Spleen (tissue), 11 donors: ENCODE measurements around the gene BICDL2. TPM values are rescaled to one million over a fixed set of nuclear protein-coding genes. Genes with fewer than 3 reads are reported as not detected.
A peak's percentile ranks its signal among the peaks of the same experiment; 100 is the strongest.

Experiments
- DNase-seq: peaks from one replicate; pipeline ENCODE4 v3.0.0-alpha.2; 2020
- H3K27ac ChIP-seq, 8 donors: fragments of 200-600 bp; sonication (generic) in 7 of 8; 1 replicate in 4 of 8; 2 replicates in 4 of 8; pipeline versions ENCODE4 v1.5.0 to v1.8.0; 2016 to 2021; ENCODE audit warnings: inconsistent platforms in 4 of 8, mild to moderate bottlenecking in 4 of 8, moderate library complexity in 1 of 8
- H3K27me3 ChIP-seq, 7 donors: fragments of 200-600 bp; sonication (generic) in 6 of 7; replicated peaks in 1 of 7; 1 replicate in 4 of 7; 2 replicates in 3 of 7; pipeline versions ENCODE4 v1.5.0 to v1.8.0; 2016 to 2021; ENCODE audit warnings: inconsistent platforms in 3 of 7, mild to moderate bottlenecking in 1 of 7
- H3K36me3 ChIP-seq, 6 donors: fragments of 200-600 bp; sonication (generic) in 5 of 6; 1 replicate in 4 of 6; 2 replicates in 2 of 6; pipeline versions ENCODE4 v1.5.0 to v1.8.0; 2016 to 2021; ENCODE audit warnings: inconsistent platforms in 2 of 6
- H3K4me1 ChIP-seq, 6 donors: fragments of 200-600 bp; sonication (generic) in 5 of 6; 1 replicate in 3 of 6; 2 replicates in 3 of 6; pipeline versions ENCODE4 v1.5.0 to v1.8.0; 2016 to 2021; ENCODE audit warnings: inconsistent platforms in 3 of 6
- H3K4me3 ChIP-seq, 8 donors: fragments of 200-600 bp; sonication (generic) in 7 of 8; 1 replicate in 4 of 8; 2 replicates in 4 of 8; pipeline versions ENCODE4 v1.5.0 to v1.8.0; 2016 to 2021; ENCODE audit warnings: inconsistent platforms in 4 of 8, mild to moderate bottlenecking in 4 of 8, moderate library complexity in 2 of 8
- H3K9me3 ChIP-seq, 8 donors: fragments of 200-600 bp; sonication (generic) in 7 of 8; 1 replicate in 4 of 8; 2 replicates in 4 of 8; pipeline versions ENCODE4 v1.5.0 to v1.8.0; 2016 to 2021; ENCODE audit warnings: inconsistent platforms in 4 of 8
- POLR2A ChIP-seq, 3 donors: fragments of 450-650 bp; IDR thresholded peaks; one replicate each; pipeline ENCODE4 v1.5.1; 2017; ENCODE audit warnings: antibody characterized with exemption in 3 of 3, mild to moderate bottlenecking in 1 of 3
- POLR2AphosphoS5 ChIP-seq, 3 donors: sonication (generic); formaldehyde crosslinking; IDR thresholded peaks; one replicate each; pipeline ENCODE4 v1.5.1; 2017; ENCODE audit warnings: antibody characterized with exemption in 3 of 3
- whole genome bisulfite sequencing, 5 donors: extraction: QIAGEN DNeasy Blood & Tissue Kit in 3 of 5; methylation state at CpG; one replicate each; pipeline versions ENCODE4 v1.1.5 to v1.1.7; 2013 to 2018; 5-methylcytosine and 5-hydroxymethylcytosine counted together
- intact Hi-C: fragments of 100-400 bp; cut with DNase I; formaldehyde crosslinking; loops from one replicate; pipeline ENCODE4 v1.15.0; 2023; ENCODE audit warnings: low total_unique reads
- polyA plus RNA-seq, 3 donors: library from polyadenylated mRNA; stranded (reverse); fragments of 200-250 nt; gene quantifications; one replicate each; pipeline ENCODE4 v1.2.1, GENCODE V29; 2013
- total RNA-seq, 7 donors: library from RNA; depleted of rRNA in 3 of 7; stranded (reverse); fragments of >200 nt in 3 of 7; fragmentation: NEBNext Ultra II Directional in 4 of 7; extraction: Animal tissue kit (Norgen Biotek cat#: 25700) in 4 of 7; gene quantifications; one replicate each; pipeline versions ENCODE4 v1.1.0 to v1.2.1, GENCODE V29; 2016 to 2021
- TF ChIP-seq, protein P1 (sequence below), 11 experiments: fragments of 200-600 bp in 7 of 11; fragments of 450-650 bp in 4 of 11; sonication (generic) in 4 of 11; IDR thresholded peaks in 8 of 11; conservative IDR thresholded peaks in 3 of 11; 1 replicate in 7 of 11; 2 replicates in 4 of 11; pipeline versions ENCODE4 v1.4.0 to v1.8.0; 2016 to 2021; ENCODE audit warnings: antibody characterized with exemption in 11 of 11, inconsistent platforms in 4 of 11, mild to moderate bottlenecking in 1 of 11
- donor health status: healthy with polysubstance abuse.
- donor health status: DM: no; HTN: no; CAD: no; lungs with moderate emphysema.
- donor health status: DM: no; HTN: no; CAD: no.
- donor health status: Bipolar disorder and iron deficiency.
- donor health status: healthy.
- donor health status: DM: no; HTN: no; CAD: no.
- donor health status: DM: yes; HTN: yes; CAD: no.

The BICDL2 gene
- total and polyA plus RNA-seq, 10 donors: 0.03 to 0.77 (median 0.30) TPM; not detected in 3

DNA sequence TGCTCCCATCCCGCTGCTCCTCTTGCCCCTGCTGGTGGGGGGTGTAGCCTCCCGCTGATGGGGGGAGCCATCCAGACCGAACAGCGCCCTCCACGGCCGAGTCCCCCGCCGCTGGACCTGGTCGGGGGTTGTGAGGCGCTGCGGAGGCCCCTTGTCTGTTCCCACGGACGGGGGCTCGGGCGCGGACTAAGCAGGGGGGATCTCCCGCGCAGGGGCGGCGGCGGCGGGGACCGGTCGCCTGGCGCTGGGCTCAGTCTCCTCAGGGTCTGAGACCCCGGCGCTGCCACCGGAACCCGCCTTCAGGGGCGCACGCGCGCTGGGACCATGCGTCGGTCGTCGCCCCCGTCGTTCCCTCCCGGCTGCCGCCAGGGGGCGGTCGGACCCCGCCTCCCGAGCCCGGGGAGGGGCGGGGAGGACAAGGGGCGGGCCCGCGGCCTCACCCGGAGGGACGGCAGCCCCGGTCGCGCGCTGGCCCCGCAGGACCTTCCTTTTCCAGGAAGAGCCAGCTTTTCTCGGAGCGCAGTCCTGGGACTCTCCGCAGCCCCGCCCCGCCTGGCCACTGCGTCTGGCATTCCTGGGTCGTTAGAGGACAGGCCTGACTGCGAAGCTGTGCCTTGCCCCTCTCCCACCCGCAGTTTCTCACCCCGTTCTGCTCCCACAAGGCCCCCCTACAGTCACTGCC is 22.4 kb upstream of the BICDL2 start:
- Histone ChIP-seq H3K27me3 (no peaks in the 10 kb centered on the region), H3K9me3 (no peaks in the 10 kb centered on the region), H3K27ac (peak overlapping the region; percentile 86 to 96 (median 90)), H3K4me3 (peak overlapping the region; percentile 71 to 97 (median 80)), H3K4me1 (peaks cover 21 to 98% (median 63%) of the 10 kb centered on the region in 6 donors), H3K36me3 (peaks cover 0 to 39% (median 0%) of the 10 kb centered on the region in 6 donors)
- intact Hi-C loops: loop anchor here (5.0 to 10.0 kb wide), 2 partner anchors 68 to 106 kb away; no protein-coding TSS in a partner anchor
- WGBS, 5 donors: 0 to 2% (median 1%) methylated on average over 13 to 67 of the region's 67 CpGs
- peak; percentile 98 for DNase-seq
- TF ChIP-seq POLR2A (IDR thresholded peaks at IDR 0.05) (peak in 1 of 3 donors; percentile 17), POLR2AphosphoS5 (IDR thresholded peaks at IDR 0.05) (peak; percentile 85 to 91 (median 86))
- TF ChIP-seq, protein P1, sequence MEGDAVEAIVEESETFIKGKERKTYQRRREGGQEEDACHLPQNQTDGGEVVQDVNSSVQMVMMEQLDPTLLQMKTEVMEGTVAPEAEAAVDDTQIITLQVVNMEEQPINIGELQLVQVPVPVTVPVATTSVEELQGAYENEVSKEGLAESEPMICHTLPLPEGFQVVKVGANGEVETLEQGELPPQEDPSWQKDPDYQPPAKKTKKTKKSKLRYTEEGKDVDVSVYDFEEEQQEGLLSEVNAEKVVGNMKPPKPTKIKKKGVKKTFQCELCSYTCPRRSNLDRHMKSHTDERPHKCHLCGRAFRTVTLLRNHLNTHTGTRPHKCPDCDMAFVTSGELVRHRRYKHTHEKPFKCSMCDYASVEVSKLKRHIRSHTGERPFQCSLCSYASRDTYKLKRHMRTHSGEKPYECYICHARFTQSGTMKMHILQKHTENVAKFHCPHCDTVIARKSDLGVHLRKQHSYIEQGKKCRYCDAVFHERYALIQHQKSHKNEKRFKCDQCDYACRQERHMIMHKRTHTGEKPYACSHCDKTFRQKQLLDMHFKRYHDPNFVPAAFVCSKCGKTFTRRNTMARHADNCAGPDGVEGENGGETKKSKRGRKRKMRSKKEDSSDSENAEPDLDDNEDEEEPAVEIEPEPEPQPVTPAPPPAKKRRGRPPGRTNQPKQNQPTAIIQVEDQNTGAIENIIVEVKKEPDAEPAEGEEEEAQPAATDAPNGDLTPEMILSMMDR (IDR thresholded peaks at IDR 0.05 in 8 of 11, conservative IDR thresholded peaks at IDR 0.05 in 3 of 11): peak; percentile 83 to 99 (median 97)

DNA sequence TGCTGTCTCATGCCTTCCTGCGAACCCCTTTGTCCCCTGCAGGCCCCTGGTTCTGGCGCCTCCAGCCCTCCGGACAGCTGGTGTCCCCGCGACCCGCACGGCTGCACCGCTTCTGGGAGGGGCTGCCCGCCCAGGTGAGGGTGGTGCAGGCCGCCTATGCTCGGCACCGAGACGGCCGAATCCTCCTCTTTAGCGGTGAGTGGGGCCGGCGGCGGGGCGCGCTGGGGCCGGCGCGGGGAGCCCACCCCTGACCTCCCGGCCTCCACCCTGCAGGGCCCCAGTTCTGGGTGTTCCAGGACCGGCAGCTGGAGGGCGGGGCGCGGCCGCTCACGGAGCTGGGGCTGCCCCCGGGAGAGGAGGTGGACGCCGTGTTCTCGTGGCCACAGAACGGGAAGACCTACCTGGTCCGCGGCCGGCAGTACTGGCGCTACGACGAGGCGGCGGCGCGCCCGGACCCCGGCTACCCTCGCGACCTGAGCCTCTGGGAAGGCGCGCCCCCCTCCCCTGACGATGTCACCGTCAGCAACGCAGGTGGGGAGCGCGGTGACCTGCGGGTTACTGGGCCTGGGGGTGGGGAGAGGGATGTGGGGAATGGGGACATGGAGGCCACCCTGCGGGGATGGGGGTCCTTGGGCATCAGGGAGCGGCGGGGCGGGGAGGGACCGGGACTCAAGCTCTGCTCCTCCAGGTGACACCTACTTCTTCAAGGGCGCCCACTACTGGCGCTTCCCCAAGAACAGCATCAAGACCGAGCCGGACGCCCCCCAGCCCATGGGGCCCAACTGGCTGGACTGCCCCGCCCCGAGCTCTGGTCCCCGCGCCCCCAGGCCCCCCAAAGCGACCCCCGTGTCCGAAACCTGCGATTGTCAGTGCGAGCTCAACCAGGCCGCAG is 21.6 kb upstream of the BICDL2 start:
- whole genome bisulfite sequencing, 5 donors: 7 to 11% (median 8%) methylated on average over 21 to 77 of the region's 77 CpGs
- peaks cover 0 to 44% (median 0%) of the 10 kb centered on the region in 6 donors for H3K36me3 ChIP-seq
- H3K4me3 ChIP-seq: peak overlapping the region; percentile 71 to 97 (median 80)
- intact Hi-C loops: loop anchor here (5.0 to 10.0 kb wide), 2 partner anchors 69 to 106 kb away; no protein-coding TSS in a partner anchor
- H3K4me1 ChIP-seq: peaks cover 21 to 95% (median 63%) of the 10 kb centered on the region in 6 donors
- H3K9me3 ChIP-seq: no peaks in the 10 kb centered on the region
- DNase-seq: peak; percentile 91
- TF ChIP-seq POLR2A (IDR thresholded peaks at IDR 0.05) (no peak), POLR2AphosphoS5 (IDR thresholded peaks at IDR 0.05) (peak in 2 of 3 donors; percentile 8 to 68)
- TF ChIP-seq, protein P1 (IDR thresholded peaks at IDR 0.05 in 8 of 11, conservative IDR thresholded peaks at IDR 0.05 in 3 of 11): peak in 1 of 11 experiments; percentile 10
- H3K27ac ChIP-seq: peak overlapping the region; percentile 86 to 96 (median 90)
- H3K27me3 ChIP-seq: no peaks in the 10 kb centered on the region

DNA sequence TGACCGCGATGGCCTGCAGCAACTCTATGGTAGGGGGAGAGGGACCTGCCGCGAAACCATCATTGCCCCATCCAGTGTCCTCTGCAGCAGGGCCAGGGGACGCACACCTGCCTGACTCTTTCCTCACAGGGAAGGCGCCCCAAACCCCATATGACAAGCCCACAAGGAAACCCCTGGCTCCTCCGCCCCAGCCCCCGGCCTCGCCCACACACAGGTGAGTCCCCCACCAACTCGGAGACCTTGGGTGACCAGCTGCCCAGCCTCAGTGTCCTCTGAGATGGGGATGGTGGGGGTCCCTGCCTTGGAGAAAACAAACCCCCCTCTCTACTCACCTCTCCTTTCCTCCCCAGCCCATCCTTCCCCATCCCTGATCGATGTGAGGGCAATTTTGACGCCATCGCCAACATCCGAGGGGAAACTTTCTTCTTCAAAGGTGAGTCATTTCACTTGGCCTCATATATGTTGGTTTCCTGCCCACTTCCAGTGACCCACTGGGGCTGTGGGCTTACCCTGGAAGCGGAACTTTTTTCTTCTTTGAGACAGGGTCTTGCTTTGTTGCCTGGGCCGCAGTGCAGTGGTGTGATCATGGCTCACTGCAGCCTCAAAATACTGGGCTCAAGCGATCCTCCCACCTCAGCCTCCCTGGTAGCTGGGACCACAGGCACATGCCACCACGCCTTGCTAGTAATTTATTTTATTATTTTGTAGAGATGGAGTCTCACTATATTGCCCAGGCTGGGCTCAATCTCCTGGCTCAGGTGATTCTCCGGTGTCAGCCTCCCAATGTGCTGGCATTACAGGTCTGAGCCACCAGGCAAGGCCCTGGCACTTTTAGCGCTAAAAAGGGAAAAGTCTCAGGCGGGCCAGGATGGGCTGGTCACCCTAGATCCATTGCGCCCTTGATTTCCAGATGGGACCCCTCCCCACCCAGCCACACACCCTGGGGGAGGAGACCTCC is 20.7 kb upstream of the BICDL2 start:
- peak; percentile 80 for DNase-seq

More for the DNA sequence above, 20.7 kb upstream of the BICDL2 start:
- Histone ChIP-seq H3K4me1 (peaks cover 21 to 87% (median 63%) of the 10 kb centered on the region in 6 donors), H3K9me3 (no peaks in the 10 kb centered on the region), H3K27ac (peak overlapping the region in 7 of 8 donors; percentile 86 to 96 (median 92)), H3K27me3 (no peaks in the 10 kb centered on the region), H3K36me3 (peaks cover 0 to 44% (median 0%) of the 10 kb centered on the region in 6 donors), H3K4me3 (peak overlapping the region; percentile 71 to 97 (median 80))
- peak in 1 of 3 donors; percentile 31 for TF ChIP-seq POLR2AphosphoS5 (IDR thresholded peaks at IDR 0.05)
- TF ChIP-seq, protein P1 (IDR thresholded peaks at IDR 0.05 in 8 of 11, conservative IDR thresholded peaks at IDR 0.05 in 3 of 11): no peak
- intact Hi-C loops: loop anchor here (5.0 to 10.0 kb wide), 2 partner anchors 70 to 107 kb away; no protein-coding TSS in a partner anchor
- 87 to 92% (median 91%) methylated on average over 21 to 22 of the region's 22 CpGs for WGBS, 5 donors
